Measurements from ENCODE around the gene BACH2. TPM values are rescaled to one million over a fixed set of nuclear protein-coding genes. Genes with fewer than 3 reads are reported as not detected.

BACH2 gene
- total and polyA plus RNA-seq, 2 experiments from 2014 or later, result 5.4 to 5.6 TPM

DNA sequence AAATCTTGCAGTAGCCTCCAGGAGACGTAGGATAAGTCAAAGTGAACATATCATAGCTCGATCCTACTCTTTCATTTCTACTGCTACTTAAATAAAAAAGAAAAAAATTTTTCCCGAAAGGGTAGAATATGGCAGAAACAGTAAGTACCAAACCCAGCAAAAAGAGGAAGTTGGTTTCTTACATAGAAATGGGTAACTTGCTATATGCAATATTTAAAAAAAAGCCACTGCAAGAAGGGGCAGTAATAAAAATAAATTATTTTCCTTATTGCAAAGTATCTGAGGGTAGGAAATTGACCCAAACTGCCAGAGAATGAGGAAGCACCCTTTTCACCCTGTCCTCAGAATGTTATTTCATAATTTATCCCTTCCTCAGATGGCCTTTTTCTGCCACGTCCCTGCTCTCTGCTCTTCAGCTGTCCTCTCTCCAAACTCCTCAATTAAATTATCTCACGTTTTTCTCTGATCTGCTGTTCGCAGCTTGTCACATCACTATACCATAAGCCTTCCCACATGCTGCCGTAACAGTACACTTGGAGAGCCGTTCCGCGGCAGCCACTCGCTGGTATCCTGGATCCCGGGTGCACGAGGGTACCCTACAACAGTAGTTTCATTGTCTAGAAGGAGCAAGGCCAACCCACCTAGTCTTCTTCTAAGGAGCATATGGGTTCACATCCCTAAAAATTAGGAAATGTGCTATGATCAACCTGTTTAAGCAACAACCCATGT, 149.6 kb downstream of the BACH2 start:
- Histone ChIP-seq H3K9me3 (ENCODE audit: low read depth) (no peaks in the 10 kb centered on the region), H3K27ac (no peak overlapping the region), H3K36me3 (no peaks in the 10 kb centered on the region), H3K4me3 (no peak overlapping the region), H3K4me1 (ENCODE audit: low read depth) (no peaks in the 10 kb centered on the region), H3K27me3 (no peaks in the 10 kb centered on the region)
- TF ChIP-seq, protein P1, sequence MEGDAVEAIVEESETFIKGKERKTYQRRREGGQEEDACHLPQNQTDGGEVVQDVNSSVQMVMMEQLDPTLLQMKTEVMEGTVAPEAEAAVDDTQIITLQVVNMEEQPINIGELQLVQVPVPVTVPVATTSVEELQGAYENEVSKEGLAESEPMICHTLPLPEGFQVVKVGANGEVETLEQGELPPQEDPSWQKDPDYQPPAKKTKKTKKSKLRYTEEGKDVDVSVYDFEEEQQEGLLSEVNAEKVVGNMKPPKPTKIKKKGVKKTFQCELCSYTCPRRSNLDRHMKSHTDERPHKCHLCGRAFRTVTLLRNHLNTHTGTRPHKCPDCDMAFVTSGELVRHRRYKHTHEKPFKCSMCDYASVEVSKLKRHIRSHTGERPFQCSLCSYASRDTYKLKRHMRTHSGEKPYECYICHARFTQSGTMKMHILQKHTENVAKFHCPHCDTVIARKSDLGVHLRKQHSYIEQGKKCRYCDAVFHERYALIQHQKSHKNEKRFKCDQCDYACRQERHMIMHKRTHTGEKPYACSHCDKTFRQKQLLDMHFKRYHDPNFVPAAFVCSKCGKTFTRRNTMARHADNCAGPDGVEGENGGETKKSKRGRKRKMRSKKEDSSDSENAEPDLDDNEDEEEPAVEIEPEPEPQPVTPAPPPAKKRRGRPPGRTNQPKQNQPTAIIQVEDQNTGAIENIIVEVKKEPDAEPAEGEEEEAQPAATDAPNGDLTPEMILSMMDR (IDR thresholded peaks at IDR 0.05; ENCODE audit: low read depth, low read length), result no peak
- DNase-seq (ENCODE audit: low read depth in 1 of 2, low spot score in 1 of 2), result no peak

DNA sequence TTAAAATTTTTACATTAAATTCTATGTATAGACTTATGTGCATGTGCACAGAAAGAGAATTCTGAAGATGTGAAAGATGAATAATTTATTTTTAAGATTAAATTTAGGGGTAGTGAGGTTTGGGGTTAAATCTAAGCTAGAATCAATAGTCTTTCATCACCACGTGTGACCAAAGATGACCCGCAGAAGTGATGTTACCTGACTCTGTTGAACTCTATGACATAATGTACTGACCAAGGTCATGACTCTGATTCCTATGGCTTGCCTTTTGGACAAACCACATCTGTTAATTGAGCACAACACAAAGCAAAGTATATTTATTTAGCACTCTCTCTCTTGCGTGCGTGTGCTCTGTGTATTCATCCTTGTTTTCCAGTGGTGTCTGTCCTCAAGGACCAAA, 150.6 kb downstream of the BACH2 start:
- no peak overlapping the region for H3K27ac ChIP-seq
- no peaks in the 10 kb centered on the region for H3K36me3 ChIP-seq
- DNase-seq (ENCODE audit: low read depth in 1 of 2, low spot score in 1 of 2), result no peak
- no peaks in the 10 kb centered on the region for H3K4me1 ChIP-seq (ENCODE audit: low read depth)
- H3K4me3 ChIP-seq, result no peak overlapping the region
- H3K9me3 ChIP-seq (ENCODE audit: low read depth), result no peaks in the 10 kb centered on the region
- no peaks in the 10 kb centered on the region for H3K27me3 ChIP-seq
- TF ChIP-seq, protein P1 (IDR thresholded peaks at IDR 0.05; ENCODE audit: low read depth, low read length), result no peak

DNA sequence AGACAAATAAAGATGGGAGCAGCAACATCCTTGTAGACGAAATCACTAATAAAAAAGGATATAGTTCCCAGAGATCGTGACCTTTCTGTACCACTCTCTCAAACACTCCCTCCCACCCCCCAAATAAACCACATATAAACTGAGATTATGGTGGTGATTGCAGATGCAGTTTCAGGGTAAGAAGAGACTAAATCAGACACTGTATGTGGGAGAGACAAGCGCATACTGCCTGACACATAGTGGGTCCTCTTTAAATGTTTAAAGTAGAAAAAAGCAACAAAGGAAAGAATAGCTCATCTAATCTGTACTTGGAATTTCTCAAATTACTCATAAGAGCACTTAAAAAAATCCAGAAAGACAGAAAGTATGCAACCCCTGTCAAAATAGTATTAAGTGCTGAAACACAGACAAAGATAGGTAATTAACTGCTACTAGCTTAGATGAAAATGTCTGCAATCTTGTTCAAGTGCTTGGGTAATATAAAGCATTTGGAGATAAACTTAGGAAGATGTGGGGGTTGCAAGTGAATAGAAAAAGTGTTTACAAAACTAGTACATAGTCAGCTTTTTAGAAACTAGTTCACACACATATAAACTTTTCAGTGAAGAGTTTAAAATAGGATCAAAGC, 151.6 kb downstream of the BACH2 start:
- H3K4me3 ChIP-seq, result no peak overlapping the region
- H3K4me1 ChIP-seq (ENCODE audit: low read depth), result no peaks in the 10 kb centered on the region
- TF ChIP-seq, protein P1 (IDR thresholded peaks at IDR 0.05; ENCODE audit: low read depth, low read length), result no peak
- H3K9me3 ChIP-seq (ENCODE audit: low read depth), result no peaks in the 10 kb centered on the region
- no peaks in the 10 kb centered on the region for H3K36me3 ChIP-seq
- DNase-seq (ENCODE audit: low read depth in 1 of 2, low spot score in 1 of 2), result no peak
- H3K27ac ChIP-seq, result no peak overlapping the region
- H3K27me3 ChIP-seq, result no peaks in the 10 kb centered on the region

DNA sequence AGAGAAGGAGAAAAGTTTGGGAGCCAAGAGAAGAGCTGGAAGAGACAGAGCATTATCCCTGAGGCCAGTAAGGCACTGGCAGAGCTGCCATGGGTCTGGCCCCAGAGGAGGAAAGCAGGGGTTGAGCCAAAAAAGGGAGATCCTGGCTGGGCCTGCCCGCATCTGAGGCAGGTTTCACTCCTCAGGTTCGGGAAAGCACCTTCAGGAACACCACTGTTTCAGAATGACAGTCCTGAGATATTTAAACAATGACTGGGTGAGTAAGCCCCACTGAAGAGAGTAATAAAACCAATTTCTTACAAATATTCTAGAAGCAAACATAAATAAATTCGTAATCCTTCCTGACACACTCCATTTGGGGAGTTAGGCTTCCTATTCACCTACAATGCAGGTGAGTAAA, 152.2 kb downstream of the BACH2 start:
- no peaks in the 10 kb centered on the region for H3K27me3 ChIP-seq
- no peaks in the 10 kb centered on the region for H3K4me1 ChIP-seq (ENCODE audit: low read depth)
- DNase-seq (ENCODE audit: low read depth in 1 of 2, low spot score in 1 of 2), result no peak
- no peak overlapping the region for H3K4me3 ChIP-seq
- no peaks in the 10 kb centered on the region for H3K36me3 ChIP-seq
- no peak overlapping the region for H3K27ac ChIP-seq
- no peaks in the 10 kb centered on the region for H3K9me3 ChIP-seq (ENCODE audit: low read depth)
- TF ChIP-seq, protein P1 (IDR thresholded peaks at IDR 0.05; ENCODE audit: low read depth, low read length), result no peak

DNA sequence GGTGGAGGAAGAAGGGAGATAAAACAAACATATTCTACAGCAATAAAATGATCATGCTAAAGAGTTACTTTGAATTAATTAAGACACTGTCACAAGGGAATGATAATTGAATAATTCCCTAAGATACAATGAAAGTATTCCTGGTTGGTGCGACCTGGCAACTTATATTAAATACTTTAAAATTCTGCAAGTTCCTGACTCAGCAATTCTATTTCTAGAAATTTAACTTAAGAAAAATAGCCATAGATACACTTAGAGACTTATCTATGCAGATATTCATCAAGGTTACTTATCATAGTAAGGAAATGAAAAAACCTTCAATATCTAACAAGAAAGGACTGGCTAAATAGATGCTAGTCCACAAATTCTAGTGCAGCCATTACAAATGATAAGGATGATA, 156.0 kb downstream of the BACH2 start:
- Histone ChIP-seq H3K4me1 (ENCODE audit: low read depth) (no peaks in the 10 kb centered on the region), H3K9me3 (ENCODE audit: low read depth) (no peaks in the 10 kb centered on the region), H3K36me3 (no peaks in the 10 kb centered on the region), H3K4me3 (no peak overlapping the region), H3K27ac (no peak overlapping the region), H3K27me3 (no peaks in the 10 kb centered on the region)
- DNase-seq (ENCODE audit: low read depth in 1 of 2, low spot score in 1 of 2), result no peak
- TF ChIP-seq, protein P1 (IDR thresholded peaks at IDR 0.05; ENCODE audit: low read depth, low read length), result no peak
